Measurements from ENCODE around the gene ZHX3. TPM values are rescaled to one million over a fixed set of nuclear protein-coding genes. Genes with fewer than 3 reads are reported as not detected.

The ZHX3 gene
- total and polyA plus RNA-seq, 2 of the 4 experiments (the other 2 are of a cell fraction): 25.0 to 28.0 TPM

- H4K20me1 ChIP-seq (ENCODE audit: insufficient read depth, low read length): peaks cover 4% of the 10 kb centered on the region; the same call in 1 of the 2 replicates
- H3K9ac ChIP-seq (ENCODE audit: low read depth, low read length): no peak overlapping the region
- DNase-seq (no peak), ATAC-seq (ENCODE audit: low read depth) (no peak)
- no peak overlapping the region for H2BK20ac ChIP-seq (ENCODE audit: low read depth, low read length)
- H3K4me3 ChIP-seq (ENCODE audit: insufficient read depth, low read depth, low read length): no peak overlapping the region
- H3K4me1 ChIP-seq (ENCODE audit: control insufficient read depth, insufficient read depth, low read length): 0 out of 2 replicates have a peak, but pooled peaks cover 1% of the 10 kb centered on the region
- H3K79me1 ChIP-seq (ENCODE audit: low read depth in 1 of 2, low read length in 2 of 2): peaks cover 8 to 43% of the 10 kb centered on the region in 2 experiments
- no peak overlapping the region for H3K14ac ChIP-seq (replicated peaks; ENCODE audit: low read depth, low read length)
- H3K56ac ChIP-seq (ENCODE audit: extremely low read depth, insufficient read depth, low read length): no peak overlapping the region
- no peak overlapping the region for H2BK5ac ChIP-seq (ENCODE audit: low read depth, low read length, poor library complexity, severe bottlenecking)
- no peak for TF ChIP-seq CEBPB (IDR thresholded peaks at IDR 0.05; ENCODE audit: low read depth, low read length)
- no peak for TF ChIP-seq POLR2A (IDR thresholded peaks at IDR 0.05; ENCODE audit: low read depth, low read length)
- TF ChIP-seq FOS (IDR thresholded peaks at IDR 0.05; ENCODE audit: low read depth, low read length): no peak
- no peak for TF ChIP-seq MAZ (IDR thresholded peaks at IDR 0.05; ENCODE audit: borderline replicate concordance, low read depth, low read length)
- TF ChIP-seq USF2 (IDR thresholded peaks at IDR 0.05; ENCODE audit: low read depth, low read length): no peak
- no peak for TF ChIP-seq CHD1 (IDR thresholded peaks at IDR 0.05; ENCODE audit: low read depth, low read length)
- no peak for TF ChIP-seq RCOR1 (IDR thresholded peaks at IDR 0.05; ENCODE audit: insufficient replicate concordance, low read length)
- no peak for TF ChIP-seq RFX5 (IDR thresholded peaks at IDR 0.05; ENCODE audit: low read depth, low read length)
- TF ChIP-seq SMC3 (IDR thresholded peaks at IDR 0.05; ENCODE audit: low read depth, low read length): no peak
- TF ChIP-seq MXI1 (IDR thresholded peaks at IDR 0.05; ENCODE audit: borderline replicate concordance, low read depth, low read length): no peak
- TF ChIP-seq MAFK (IDR thresholded peaks at IDR 0.05; ENCODE audit: low read depth, low read length): no peak
- no peak for TF ChIP-seq CTCF (conservative IDR thresholded peaks at IDR 0.05; ENCODE audit: low read depth, low read length)
- no peaks in the 10 kb centered on the region for H3K27me3 ChIP-seq (ENCODE audit: control insufficient read depth, insufficient read depth, low read length)
- no peak overlapping the region for H3K4me2 ChIP-seq (ENCODE audit: low read depth, low read length)
- H2AFZ ChIP-seq (replicated peaks; ENCODE audit: low read length, poor library complexity): no peak overlapping the region
- no CpG with 5 or more reads among the region's 4 CpGs for WGBS, 2 experiments (ENCODE audit: extremely low coverage in 2 of 2, insufficient read length in 1 of 2)
- no TSS peak for BruUV-seq (replicated peaks)
- H4K8ac ChIP-seq (ENCODE audit: low read depth in 2 of 2, low read length in 2 of 2): no peak overlapping the region
- H3K9me3 ChIP-seq (ENCODE audit: control insufficient read depth, insufficient read depth, low read length): peaks cover 7% of the 10 kb centered on the region
- in situ Hi-C loops (cut with MboI; ENCODE audit: low sequenced_read_pairs) (no loop called here), dilution Hi-C loops (cut with HindIII; ENCODE audit: low sequenced_read_pairs, unreplicated experiment) (no loop called here), intact Hi-C loops (cut with micrococcal nuclease) (no loop called here)
- no peak overlapping the region for H3K27ac ChIP-seq (ENCODE audit: insufficient read depth, low read length)
- no peak overlapping the region for H2BK15ac ChIP-seq (ENCODE audit: low read depth, low read length)
- CTCF ChIA-PET: no interaction called here
- H3K23ac ChIP-seq (ENCODE audit: low read depth, low read length): no peak overlapping the region
- peaks cover 3% of the 10 kb centered on the region; the same call in 1 of the 2 replicates for H3K9me1 ChIP-seq (ENCODE audit: insufficient read depth, low read length)
- no peak overlapping the region for H4K91ac ChIP-seq (ENCODE audit: insufficient read depth, low read depth, low read length)
- POLR2A ChIA-PET (ENCODE audit: unreplicated experiment): no interaction called here
- no peak overlapping the region for H2AK9ac ChIP-seq (replicated peaks; ENCODE audit: low read depth, low read length, poor library complexity)
- no peak overlapping the region for H2AK5ac ChIP-seq (ENCODE audit: low read depth, low read length)
- H3K4ac ChIP-seq (ENCODE audit: low read depth, low read length): no peak overlapping the region
- no peak overlapping the region for H3K18ac ChIP-seq (ENCODE audit: low read depth, low read length)
- H3K36me3 ChIP-seq (ENCODE audit: control insufficient read depth, insufficient read depth, low read length): peaks cover 19% of the 10 kb centered on the region
- H4K5ac ChIP-seq (ENCODE audit: low read depth, low read length): no peak overlapping the region
- no peak overlapping the region for H2BK120ac ChIP-seq (ENCODE audit: low read depth, low read length)
Observed at GRCh38 chr20:41198443-41198842, 119.1 kb downstream of the ZHX3 start.
